HG03558 (cell line): ENCODE measurements around the gene APLP1.
"Not testable (repeated sequence)": the region's sequence is repeated elsewhere in the genome, so short reads cannot be mapped to it uniquely, and the experiment has no call there.

Source experiments
- ATAC-seq: cut with Tn5 transposase; IDR thresholded peaks from one replicate; pipeline ENCODE4 v1.9.1; 2021; ENCODE audit warnings: moderate number of reproducible peaks; ENCODE audit not compliant: unreplicated experiment; ENCODE audit errors: extremely low read depth

Gene APLP1

GRCh38 chr19:35879068-35879467, 10.7 kb downstream of the APLP1 start:
- no peak for ATAC-seq

DNA sequence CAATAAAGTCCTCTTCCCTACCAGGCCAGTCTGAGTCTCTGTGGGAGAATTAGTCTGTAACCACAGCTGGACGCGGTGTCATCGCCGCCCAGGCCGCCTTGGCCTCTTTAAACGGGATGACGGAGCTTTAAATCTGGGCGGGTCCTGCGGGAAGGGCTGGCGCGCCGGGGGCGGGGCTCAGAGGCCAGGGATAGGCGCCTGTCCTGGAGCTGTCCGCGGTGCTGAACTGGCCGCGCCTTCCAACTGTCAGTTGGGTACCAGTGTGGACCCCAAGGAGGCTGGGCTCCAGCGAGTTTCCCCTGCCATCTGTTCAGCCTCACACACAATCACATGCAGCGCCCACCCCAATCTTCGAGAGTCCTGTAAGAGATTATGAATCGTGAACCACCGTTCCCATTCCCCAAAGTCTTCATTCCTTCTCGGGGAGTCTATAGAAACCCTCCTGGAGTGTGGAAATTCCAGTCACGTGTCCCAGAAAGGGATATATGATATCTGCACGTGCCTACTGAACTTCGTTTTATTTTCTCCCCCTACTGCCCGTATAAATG, 11.5 kb downstream of the APLP1 start:
- no peak for ATAC-seq

DNA sequence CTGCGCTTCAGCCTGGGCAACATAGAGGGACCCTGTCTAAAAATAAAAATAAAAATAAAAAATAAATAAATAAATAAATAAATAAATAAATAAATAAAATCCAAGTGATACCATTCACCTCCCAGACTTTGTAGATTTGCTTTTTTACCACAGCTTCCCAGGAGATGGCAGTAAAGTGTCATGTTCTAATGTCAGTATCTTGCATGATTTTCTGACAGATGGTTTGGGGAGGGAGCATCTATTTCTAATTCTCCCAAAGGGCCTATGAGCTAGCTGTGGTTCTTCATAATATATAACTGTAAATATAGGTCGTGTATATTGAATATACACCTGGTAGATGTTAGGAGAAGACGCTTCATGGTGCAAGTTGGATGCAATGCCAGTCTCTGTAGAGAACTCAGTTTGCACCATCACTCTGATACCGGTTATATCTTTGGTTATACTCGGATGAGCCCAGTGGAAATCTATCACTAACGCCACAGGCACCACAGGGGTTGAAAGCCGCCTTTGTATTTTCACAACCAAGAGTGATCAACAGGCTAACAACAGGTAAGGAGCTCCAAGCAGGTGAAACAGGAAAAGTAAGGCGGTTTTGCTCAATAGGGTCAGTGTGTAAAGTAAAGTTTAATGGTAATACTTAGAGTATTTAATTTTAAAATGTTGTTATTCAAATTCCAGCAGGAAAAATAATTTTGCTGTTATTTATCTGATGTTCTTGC, 13.9 kb downstream of the APLP1 start:
- ATAC-seq: no peak

DNA sequence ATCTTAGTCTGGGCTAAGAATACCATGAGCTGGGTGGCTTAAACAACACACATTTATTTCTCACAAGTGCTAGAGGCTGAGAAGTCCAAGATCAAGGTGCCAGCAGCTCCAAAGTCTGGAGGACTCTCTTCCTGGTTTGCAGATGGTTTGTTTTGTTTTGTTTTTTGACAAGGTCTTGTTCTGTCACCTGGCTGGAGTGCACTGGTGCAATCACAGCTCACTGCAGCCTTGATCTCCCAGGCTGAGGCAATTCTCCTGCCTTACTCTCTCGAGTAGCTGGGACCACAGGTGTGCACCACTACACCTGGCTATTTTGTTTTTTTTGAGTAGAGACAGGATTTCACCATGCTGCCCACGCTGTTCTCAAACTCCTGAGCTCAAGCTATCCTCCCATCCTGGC, 15.5 kb downstream of the APLP1 start:
- no peak for ATAC-seq

GRCh38 chr19:35885225-35885738, 16.9 kb downstream of the APLP1 start:
- no peak for ATAC-seq

GRCh38 chr19:35885904-35886303, 17.5 kb downstream of the APLP1 start:
- no peak for ATAC-seq

DNA sequence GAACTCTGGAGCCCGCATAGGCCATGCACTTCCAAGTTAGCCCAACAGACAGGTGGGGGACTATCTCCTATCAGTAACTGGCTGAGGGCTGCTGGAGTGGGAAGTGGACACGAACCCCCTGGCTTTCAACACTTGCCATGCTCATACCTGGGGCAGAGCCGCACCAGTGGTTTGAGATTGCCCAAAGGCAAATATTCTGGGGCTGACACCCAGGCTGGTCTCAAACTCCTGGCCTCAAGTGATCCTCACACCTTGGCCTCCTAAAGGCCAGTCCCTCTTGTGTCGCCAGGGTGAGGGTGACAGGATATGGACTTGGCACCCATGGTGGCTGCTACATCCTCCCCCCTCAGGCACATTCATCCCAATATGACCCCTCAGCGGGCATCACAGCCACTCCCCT, 18.8 kb downstream of the APLP1 start:
- ATAC-seq: no peak

DNA sequence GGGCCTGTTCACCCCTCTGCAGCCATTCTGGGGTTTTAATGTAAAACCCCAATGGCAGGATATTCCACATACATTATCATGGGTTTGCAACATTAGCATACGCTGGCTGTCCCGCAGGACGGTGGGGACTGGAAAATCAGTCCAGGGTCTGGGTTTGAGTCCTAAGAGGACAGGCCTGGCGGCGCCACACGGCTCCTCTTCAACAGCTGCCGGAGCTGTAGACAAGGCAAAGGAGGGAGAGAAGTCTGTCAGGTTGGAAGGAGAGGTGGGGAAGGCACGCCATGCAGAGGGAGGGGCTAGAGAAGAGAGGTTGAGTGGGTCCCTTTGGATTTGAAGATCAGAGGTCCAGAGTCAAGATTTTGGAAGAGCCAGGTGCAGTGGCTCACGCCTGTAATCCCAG, 20.0 kb downstream of the APLP1 start:
- no peak for ATAC-seq

GRCh38 chr19:35889370-35890112, 21.2 kb downstream of the APLP1 start:
- no peak for ATAC-seq

DNA sequence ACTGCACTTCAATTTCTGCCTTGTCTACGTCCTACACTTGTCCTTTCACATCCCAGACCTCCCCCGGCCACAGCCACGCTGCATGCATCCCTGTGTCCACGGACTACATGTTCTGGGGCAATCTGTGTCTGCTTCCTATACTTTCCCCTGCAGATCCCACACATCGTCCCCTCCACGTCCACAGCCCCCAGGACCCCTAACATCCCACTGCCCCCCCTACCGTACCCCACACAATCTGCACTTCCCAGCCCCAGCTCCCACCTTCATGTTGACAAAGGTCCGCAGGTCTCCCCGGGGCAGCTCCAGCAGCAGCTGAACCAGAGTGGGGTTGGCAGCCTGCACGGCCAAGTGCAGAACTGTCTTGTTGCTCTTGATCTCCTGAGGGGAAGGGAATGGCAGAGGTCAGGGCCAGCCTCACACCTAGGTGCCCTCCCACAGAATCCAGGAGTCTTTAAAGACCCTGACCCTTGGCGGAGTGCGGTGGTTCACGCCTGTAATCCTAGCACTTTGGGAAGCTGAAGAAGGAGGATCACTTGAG, 21.8 kb downstream of the APLP1 start:
- no peak for ATAC-seq

DNA sequence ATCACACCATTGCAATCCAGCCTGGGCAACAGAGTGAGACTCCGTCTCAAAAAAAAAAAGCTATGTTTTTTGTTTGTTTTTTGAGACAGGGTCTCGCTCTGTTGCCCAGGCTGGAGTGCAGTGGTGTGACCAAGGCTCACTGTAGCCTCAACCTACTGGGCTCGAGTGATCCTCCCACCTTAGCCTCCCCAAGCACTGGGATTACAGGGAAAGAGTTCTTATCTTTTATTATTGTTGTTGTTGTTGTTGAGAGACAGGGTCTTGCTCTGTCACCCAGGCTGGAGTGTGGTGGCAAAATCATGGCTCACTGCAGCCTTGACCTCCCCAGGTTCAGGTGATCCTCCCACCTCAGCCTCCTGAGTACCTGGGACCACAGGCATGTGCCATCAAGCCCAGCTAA, 23.4 kb downstream of the APLP1 start:
- ATAC-seq: not testable (repeated sequence)

GRCh38 chr19:35894342-35894741, 26.0 kb downstream of the APLP1 start:
- ATAC-seq: no peak

DNA sequence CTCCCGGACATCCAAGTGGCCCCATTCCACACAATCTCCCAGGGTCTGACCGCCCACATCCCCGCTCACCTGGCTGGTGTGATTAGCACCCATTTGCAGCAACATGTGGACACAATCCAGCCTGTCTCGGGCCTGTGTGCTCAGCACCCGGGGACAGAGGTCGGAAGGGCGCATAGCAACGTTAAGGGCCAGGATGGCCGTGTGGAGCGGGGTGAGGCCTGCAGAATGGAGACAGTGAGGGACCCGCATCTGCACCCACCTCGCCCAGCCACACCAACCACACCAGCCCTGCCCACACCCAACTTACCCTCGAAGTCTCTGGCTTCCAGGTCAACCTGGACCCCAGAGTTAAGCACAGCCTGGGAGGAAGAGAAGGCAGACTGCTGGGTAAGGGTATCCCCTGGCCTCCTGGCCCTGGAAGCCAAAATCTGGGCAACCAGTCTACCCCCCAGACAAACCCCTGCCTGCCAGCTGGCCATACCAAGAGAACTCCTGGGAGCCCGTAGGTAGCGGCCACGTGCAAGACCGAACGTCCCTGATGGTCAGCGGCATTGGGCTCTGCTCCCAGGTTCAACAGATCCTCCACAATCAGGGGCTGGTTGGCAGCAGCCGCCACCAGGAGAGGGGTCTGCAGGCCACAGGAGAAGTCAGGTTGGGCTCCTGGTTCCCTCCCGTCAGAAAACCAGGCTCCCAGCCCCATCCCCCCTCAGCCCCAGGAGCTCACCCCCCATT, 27.7 kb downstream of the APLP1 start:
- no peak for ATAC-seq

GRCh38 chr19:35896643-35897040, 28.3 kb downstream of the APLP1 start:
- no peak for ATAC-seq

DNA sequence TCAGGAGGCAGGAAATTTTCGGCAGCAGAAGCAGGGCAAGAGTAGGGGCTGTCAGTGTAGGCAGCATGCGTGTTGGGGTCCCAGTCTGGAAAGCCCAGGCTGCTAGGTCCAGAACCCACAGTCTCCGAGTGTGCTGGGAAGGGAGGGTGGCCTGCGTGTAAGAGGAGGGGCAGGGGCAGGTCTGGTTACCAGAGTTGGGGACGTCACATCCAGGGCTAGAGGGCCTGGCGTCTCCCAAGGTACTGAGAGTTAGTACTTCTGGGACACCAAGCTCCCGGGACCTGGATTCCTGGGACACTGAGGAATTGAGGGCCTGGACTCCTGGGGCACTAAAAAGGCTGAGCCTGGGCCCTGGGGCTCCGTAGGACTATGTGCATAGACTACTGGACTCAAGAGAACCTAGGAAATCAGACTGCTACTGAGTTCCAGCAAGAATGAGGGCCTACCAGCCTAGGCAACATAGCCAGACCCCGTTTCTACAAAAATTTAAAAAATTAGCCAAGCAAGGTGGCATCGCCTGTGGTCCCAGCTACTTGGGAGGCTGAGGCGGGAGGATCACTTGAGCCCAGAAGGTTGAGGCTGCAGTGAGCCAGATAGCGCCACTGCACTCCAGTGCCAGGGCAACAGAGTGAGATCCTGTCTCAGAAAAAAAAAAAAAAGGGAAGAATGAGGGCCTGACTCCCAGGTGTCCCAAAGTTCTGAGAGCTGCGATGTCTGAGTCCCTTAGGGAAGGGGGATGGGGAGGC, 29.5 kb downstream of the APLP1 start:
- no peak for ATAC-seq

DNA sequence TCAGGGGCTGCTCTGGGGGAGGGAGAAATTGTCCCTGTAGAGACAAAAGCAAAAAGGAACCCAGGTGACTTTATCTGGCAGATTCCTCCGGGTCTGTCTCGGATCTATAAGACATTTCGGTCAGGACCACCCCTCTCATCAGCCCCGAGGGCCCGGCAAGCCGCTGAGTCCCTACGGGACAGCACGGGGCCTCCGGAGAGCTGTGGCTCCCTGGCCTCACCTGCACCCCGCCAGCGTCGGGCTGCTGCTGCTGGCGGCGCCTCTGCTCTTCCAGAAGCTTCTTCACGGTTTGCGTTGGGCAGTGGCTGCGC, 30.1 kb downstream of the APLP1 start:
- ATAC-seq: no peak

DNA sequence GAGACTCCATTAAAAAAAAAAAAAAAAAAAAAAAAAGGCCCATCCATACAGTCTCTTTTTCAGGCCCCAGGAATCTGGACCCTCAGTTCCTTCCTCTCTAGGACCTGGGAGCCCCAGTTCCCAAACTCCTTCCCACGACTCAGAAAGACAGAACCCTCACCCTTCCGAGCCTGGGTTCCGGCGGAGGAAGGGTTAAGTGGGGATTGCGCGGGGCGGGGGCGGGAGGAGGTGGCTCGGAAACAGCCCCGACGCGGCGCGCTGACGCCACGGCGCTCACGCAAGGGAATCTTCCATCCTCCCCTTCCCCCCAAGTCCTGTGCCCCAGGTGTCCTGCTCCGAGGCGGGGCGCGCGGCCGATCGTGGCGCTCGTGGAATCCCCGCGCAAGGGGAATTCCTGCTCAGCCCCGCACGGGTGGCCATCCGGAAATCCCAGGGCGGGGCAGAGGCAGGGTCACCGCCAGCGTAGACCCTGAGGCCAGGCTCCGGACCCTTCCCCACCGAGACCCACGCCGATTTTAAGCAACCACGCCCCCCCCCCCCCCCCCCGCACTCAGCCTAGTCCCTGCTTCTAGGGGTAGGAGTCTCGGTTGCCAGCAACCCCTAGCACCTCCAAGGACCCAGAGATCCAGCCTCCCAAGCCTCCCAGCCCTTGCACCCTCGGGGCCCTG, 31.3 kb downstream of the APLP1 start:
- no peak for ATAC-seq

DNA sequence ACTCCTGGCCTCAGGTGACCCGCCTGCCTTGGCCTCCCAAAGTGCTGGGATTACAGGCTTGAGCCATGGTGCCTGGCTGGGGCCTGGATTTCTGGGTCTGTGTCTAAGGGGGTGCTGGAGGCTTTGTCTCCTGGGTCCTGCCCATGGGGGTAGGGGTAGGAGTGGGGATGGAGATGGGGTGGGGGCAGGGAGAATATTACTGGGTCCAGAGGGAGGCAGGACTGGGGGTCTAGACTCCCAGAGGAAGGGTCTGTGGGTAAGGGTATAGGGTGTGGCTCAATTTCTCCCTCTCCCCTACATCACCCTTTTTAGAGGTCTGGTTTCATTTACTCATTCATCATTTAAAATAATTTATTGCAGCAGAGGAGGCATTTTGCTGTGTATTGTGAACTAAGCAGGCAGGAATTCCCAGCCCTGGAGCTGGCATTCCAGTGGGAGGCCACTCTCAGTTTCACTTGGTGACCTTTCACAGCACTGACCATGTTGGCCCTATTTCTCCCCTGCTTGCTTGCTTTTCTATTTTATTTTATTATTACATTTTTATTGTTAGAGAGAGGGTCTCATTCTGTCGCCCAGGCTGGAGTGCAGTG, 32.8 kb downstream of the APLP1 start:
- no peak for ATAC-seq
